NCI-H187 treated with DMSO at 0.1 percent for 48 hours (cell line): ENCODE measurements around the gene RGS12.

Experiments
- DNase-seq: peaks from one replicate; lab custom pipeline; 2025; lab: John Stamatoyannopoulos, UW

Gene RGS12

DNA sequence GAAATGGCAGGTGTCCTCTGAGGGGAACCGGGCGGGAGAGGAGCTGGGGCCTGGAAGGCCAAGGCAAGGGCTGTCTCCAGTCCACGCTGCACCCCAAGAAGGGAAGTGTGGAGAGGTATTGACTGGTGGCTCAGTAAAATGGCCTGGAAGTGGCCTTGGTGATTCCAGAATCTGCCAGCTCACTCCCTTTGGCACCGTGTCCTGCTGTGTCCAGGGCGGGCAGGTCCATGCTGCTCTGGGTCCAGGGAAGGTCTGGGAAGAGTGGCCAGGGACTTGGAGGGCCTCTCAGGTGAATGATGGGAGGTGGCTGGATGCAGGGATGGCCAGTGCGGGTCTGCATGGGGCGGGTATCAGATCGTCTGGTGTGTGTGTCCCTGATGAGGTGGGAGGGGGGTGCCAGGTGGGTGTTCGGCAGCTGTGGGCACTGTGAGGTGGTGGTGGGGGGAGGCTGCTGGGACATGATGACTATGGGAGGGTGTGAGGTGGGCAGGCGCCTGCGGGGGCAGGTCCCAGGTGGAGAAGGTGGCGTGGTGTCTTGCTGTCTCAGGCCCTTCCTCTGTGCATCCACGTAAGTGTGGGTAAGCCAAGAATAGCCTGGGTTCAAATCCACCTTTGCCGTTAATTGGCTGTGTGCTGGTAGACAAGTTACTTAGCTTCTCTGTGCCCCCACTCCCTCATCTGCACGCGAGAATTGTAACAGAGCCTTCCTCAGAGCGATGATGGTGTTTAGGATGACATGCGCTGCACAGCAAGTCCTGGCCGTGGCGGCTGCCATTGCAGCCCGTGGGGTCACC is 17.7 kb downstream of the RGS12 start:
- no peak for DNase-seq

DNA sequence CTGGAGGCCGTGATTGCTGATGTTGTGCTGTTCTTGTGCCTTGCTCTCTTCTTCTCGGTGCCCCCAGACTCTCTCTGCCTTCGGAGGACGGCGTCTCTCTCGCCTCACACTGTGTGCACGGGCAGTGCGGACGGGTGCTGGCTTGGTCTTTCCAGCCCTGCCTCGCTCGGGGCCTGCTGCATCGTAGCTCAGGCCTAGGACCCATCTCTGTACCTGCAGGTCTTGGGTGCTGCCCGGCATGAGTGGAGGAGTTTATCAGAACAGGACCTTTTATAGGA is 18.2 kb downstream of the RGS12 start:
- no peak for DNase-seq

DNA sequence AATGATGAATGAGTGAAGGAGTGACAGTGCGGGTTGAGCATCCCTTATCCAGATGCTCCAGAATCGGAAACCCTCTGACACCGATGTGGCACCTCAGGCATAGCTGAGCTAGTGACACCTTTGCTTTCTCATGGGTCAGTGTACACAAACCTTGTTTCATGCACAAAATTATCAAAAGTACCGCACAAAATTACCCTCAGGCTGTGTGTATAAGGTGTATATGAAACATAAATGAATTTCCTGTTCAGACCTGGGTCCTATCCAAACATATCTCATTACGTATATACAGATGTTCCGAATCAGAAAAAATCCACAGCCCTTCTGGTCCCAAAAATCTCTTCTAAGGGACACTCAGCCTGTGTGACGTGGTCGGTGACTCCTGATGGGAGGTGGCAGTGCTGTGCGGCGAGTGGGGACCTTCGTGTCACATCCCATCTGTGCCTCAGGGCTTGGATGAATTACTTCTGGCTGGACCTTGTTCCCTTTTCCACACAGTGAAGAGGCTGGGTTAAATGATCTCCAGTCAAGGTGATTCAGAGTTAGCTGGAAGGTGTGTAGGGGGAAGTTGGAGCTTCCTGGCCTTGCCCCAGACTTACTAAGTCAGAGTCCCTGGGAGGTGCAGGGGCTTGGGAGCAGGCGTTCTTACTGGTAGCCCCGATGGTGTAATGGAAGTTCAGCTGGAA is 18.8 kb downstream of the RGS12 start:
- DNase-seq, result no peak

DNA sequence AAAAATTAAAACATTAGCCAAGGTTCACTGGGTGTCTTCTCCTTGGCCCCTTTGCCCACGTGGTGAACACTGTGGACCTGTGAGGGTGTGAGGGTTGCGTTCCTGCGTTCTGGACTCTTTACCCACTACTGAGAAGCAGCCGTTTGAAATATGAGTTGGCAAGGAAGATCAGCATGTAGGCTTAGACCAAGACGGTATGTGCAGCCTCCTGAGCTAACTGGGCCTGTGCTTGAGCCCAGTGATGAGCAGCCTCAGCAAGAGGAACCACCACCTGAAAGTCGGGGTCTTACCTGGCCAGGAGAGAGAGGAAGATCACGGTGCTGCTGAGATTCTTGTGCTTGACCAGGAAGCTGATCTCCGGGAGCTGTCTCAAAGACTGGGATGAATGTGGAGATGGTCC is 19.5 kb downstream of the RGS12 start:
- DNase-seq, result no peak

DNA sequence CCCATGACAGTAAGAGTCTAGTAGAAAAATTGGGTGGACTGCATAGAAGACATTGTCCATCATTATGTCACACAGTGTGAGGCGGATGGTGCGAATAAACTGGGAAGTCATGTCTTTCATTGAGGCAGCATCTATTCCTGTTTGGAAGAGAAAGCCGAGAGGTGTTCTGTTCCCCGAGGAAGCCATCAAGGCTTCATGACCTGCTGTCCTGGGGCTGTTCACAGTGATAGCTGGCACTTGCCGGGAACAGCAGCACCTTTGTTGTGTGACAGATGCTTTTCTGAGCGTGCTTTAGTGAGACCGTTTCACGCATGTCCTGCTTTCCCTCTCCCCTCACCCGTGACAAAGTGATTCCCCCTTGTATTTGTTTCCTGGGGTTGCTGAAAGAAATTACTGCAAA is 20.3 kb downstream of the RGS12 start:
- no peak for DNase-seq

DNA sequence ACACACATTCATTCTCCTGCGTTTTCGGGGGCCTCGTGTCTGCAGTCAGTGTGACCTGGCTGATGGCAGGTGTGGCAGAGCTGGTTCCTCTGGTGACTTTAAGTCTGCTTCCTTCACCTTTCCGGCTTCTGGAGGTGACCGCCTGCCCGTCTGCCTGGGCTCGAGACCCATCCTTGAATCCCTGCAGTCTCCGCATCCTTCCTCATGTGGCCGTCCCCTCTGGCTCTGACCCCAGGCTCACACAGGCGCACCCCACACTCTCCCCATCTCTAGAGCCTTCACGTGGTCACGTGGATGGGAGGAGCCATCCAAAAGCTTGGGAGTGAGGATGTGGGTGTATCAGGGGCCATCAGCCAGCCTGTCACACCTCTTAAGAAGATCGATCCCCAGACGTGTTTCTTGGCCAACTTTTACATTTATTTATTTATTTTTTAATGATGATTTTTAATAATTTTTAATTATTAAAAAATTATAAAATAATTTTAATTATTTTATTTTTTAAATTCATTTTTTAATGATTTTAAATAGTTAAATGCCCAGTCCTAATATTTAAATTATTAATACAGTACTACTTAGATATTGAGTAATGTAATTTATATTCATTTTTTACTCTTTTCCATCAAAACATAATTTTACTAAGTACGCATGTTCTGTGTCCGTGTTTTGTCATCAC is 20.9 kb downstream of the RGS12 start:
- DNase-seq, result no peak

DNA sequence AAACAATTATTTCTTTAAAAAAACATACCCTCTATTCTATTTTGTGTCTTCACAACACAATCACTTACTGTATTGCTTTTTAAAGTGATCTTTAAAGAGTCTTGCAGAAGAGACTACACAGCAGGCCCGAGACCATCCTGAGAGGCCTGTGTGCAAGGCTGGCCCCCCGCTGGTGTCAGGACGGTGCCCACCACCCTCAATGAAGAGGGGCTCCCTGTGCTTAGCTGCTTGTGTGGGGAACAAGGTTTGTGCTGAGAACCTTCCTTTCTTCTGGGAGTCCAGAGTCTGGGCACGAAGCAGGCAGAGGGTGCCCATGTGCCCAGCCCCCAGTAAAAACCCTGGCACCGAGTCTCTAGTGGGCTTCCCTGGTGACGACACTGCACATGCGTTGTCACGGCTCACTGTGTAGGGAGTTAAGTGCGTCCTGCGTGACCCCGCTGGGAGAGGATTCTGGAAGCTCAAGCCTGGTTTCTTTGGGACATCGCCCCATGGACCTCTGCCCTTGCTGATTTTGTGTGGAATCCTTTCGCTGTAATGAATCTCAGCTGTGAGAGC is 22.0 kb downstream of the RGS12 start:
- DNase-seq, result no peak

DNA sequence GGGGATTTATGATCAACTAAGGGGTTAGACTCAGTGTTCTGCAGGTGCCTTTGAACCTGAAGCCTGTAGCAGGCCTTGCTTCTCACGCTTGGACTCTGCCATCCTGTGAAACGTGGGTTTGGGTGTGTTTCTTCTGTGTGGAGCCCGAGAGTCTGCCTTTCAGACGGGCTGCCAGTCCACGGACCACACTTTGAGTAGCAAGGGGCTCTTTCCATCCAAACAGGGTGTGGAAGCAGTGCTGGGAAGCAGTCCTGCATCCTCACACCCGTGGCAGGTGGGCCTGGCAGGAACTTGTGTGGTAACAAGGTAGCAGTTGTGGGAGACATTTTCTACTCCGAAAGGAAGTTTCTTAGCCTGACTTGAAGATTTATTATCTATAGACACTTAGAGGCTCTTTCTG is 22.7 kb downstream of the RGS12 start:
- DNase-seq, result no peak

DNA sequence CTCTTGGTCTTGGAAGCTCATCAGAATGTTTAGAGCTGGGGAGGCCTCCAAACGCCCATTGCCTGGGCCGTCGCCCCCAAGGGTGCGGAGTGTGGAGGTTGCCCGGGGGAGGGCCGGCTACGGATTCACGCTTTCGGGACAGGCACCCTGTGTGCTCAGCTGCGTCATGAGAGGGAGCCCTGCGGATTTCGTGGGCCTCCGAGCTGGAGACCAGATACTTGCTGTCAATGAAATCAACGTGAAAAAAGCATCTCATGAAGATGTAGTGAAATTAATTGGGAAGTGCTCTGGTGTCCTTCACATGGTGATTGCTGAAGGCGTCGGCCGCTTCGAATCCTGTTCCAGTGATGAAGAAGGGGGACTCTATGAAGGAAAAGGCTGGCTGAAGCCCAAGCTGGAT is 23.3 kb downstream of the RGS12 start:
- no peak for DNase-seq

DNA sequence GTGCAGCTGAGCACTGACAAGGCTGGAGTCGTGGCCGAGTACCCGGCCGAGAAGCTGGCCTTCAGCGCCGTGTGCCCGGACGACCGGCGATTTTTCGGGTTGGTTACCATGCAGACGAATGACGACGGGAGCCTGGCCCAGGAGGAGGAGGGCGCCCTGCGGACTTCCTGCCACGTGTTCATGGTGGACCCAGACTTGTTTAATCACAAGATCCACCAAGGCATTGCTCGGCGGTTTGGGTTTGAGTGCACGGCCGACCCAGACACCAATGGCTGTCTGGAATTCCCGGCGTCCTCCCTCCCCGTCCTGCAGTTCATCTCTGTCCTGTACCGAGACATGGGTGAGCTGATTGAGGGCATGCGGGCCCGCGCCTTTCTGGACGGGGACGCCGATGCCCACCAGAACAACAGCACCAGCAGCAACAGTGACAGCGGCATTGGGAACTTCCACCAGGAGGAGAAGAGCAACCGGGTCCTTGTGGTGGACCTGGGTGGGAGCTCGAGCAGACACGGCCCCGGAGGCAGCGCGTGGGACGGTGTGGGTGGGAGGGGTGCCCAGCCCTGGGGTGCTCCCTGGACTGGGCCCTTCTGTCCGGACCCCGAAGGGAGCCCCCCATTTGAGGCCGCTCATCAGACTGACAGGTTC is 24.3 kb downstream of the RGS12 start:
- DNase-seq, result no peak

DNA sequence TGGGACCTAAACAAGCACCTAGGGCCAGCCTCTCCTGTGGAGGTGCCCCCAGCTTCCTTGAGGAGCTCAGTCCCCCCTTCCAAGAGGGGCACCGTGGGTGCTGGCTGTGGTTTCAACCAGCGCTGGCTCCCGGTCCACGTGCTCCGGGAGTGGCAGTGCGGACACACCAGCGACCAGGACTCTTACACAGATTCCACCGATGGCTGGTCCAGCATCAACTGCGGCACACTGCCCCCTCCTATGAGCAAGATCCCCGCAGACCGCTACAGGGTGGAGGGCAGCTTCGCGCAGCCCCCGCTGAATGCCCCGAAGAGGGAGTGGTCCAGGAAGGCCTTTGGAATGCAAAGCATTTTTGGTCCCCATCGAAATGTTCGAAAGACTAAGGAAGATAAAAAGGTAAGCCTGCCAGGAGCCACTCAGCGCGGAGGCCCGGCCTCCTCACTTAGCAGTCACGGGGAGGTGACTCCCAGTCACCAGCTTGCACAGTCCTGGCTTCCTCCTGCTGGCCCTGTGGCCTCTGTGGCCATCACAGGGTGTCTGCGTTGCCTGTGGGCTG is 24.9 kb downstream of the RGS12 start:
- DNase-seq, result no peak

DNA sequence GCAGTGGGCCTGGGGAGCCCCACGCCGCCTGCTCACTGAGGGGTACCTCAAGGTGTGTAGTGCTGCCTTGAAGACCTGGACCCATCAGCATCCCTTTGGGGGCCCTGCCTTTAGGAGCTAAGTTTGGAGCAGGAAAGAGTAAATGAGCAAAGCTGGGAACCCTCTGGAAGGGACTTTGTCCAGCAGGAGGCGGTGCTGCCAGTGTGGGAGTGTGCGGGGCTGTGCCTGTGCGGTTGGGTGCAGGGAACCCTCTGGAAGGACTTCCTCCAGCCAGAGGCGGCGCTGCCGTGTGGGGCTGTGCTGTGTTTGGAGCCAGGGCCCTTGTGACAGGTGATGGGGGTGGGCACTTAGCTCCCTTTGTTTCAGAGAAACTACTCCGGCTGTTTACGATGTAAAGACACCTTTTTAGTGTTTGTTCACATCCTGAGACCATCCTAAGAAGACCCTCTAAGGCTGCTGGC is 25.8 kb downstream of the RGS12 start:
- DNase-seq, result no peak

DNA sequence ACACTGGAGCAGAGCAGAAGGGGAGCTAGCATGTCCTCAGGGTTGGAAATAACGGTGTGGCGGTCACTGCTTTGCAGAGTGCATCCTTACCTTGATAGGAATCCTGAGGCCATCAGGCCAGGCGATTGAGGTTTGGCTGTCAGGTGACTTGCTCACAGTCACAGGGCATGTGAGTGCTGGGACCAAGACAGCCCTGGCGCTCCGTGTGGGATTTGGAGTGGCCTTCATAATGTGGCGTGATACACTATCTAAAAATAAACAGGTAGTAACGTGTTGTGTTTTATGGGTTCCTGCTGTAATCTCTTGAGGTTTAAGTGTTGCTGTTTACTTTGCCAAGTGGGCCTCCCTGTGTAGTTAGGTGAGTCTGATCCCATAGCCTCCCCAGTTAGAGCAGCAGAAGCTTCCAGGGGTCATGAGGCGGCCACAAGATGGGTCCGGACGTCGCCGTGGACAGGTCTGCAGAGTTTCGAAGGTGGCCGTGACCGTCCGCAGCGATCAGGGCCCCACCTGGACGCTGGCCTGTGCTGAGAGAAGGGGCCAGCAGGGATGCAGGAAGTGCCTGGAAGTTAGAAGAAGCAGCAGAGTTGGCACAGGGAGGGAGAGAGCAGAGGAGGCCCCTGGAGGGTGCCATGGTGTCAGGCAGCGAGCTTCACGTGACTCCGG is 27.7 kb downstream of the RGS12 start:
- DNase-seq, result no peak

DNA sequence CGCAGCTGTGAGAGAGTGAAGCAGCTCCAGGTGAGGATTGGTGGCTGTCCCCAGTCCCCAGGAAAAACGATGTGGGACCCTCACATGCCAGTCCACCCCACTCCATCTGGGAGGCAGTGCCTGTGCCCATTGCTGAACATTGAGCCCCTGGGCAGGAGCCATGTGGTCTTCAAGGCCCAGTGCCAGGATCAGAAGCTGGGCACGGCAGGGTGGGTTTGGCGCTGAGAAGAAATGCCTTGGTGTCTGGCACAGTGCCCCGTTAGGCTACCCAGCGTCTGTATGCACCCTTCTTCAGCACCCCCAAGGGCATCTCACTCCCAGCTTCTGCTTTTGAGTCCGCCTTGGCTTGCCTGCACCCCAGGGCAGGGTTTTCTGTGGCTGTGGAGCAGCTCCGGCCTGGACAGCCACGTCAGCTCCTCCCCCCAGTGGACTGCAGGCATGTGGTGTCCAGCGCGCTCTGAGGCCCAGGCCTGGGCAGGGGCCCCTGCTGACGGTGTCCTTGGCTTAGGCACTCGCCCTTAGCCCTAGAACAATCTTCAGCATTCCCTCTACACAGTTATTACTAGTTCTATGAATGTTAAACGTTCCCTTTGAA is 28.6 kb downstream of the RGS12 start:
- DNase-seq, result no peak

DNA sequence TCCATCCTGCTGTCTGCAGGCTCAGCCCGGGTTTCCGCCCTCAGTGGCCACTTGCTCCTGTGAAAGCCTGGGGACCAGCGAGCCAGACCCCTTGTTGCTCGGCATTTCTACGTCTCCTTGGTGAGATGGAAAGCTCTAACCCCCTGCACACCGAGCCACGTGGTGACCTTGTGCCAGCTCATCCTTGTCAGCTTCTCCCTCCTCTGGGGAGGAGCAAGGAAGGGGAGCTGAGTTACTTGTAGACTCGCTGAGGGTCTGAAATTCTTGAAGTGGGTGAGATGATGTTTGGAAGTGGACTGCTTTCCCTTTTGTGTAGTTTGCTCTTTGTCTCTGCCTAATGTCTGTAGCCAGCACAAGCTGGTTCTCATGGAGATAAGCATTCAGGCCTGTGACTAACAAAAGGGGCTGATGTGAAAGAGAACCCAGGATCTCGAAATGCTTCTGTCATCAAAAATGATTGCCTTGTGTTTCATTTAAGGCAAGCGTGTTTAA is 29.3 kb downstream of the RGS12 start:
- DNase-seq, result no peak

DNA sequence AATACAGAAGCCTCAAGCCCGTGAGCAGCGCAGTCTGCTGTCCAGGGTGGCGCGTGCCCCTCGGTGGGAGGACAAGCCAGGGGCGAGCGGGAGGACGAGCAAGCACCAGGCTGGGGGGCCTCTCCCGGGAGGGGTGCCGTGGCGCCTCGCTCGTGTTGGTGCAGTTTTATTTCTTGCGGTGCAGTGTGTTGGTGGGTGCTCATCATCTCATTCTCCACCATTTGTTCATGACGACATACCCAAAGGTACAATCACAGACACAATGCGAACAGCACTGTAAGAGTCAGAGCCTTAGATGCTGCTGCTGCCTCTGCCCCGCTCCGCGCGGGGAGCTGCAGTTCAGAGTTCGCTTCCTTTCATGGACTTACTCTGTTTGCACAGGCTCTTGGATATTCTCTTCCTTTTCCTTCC is 30.3 kb downstream of the RGS12 start:
- DNase-seq, result no peak

DNA sequence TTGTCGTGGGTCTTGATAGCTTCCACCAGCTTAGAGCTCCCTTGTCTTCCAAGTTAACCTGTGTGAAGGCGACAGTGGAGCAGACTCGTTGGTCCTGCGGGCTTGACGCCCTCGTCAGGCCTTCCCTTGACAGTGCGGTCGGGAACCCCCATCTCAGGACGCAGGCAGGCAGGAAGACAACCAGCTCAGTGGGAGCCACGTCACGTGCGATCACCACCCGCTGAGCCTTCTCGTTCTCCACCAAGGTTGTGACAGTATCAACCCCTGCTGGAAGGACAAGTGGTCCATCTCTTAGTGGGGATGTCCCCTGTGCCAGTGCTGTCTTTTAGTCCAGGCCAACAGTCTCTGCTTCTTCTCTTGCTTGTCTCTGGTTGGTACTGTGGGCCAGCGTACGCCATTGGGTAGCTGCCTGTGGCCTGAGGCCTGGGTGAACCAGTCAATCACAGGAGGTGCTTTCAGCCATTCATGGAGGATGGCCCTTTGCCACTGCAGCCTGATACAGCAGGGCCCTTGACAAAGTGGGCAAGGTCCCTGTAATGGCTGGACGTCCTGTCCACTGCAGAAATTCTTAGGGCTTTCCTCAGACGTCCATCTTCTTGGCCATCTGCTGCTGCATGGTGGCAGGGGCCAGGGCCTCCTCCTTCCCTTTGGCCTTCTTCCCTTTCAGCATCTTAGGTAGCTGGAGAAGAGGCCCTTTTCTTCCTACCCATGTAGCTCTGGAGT is 31.4 kb downstream of the RGS12 start:
- no peak for DNase-seq

DNA sequence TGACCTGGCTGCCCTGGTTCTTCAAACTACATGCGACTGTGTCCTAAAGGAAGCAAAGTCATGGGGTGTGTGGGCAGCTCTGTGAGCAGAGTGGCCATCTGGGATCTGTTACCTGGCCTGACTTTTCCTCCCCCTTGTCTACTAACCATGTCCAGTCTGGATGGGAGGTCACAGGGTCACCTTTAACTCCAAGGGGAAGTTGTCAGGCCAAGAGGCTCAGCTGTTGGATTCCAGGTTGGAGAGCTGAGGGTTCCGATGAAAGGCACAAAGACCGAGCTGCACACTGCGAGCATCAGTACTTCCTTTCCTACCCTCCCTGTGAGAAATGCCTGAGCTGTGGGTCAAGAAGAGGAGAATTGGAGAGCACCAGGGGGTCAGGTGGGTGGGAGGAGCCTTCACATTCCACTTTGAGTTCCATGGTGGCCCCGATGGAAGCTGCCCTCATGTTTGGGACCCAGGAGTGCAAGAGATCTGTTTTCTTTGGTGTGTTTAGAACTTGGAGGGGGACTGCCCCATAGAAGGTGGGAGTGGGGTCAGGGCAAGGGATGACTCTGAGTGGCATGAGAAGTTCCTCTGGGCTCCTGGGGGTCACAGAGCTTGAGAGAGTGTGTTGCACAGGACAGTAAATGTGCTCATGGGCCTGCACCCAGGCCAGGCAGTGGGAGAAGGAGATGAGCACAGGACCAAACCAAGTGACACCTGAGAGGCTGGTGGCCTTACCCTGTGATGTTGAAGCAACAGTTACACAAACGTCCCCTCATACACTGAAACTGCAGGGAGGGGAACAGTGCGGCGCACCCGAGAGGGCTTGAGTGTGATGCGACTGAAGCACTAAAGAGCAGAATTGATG is 36.2 kb downstream of the RGS12 start:
- DNase-seq, result no peak

DNA sequence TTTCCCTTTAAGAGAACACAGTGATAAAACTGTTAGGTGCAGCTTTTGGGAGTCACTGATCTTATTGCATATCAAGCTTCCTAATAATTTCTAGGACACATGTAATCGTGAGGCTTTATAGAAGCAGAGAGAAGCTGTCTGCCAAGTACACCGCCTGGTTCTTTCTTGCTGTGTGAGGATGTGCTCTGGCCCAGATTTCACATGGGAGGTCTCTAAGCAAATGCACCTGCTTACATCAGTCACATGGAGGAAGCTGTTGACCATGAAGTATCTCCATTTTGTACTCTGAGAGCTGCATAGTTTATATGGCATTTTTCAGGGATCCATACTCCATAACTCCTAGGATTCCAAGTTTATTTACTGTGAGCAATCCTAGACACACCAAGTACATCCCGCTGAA is 37.1 kb downstream of the RGS12 start:
- DNase-seq, result no peak
